Measurements from ENCODE around the gene ACAP2. TPM values are rescaled to one million over a fixed set of nuclear protein-coding genes. Genes with fewer than 3 reads are reported as not detected.

Gene ACAP2
- total RNA-seq, 2 experiments from 2014 or later, result 54.6 to 55.7 TPM

DNA sequence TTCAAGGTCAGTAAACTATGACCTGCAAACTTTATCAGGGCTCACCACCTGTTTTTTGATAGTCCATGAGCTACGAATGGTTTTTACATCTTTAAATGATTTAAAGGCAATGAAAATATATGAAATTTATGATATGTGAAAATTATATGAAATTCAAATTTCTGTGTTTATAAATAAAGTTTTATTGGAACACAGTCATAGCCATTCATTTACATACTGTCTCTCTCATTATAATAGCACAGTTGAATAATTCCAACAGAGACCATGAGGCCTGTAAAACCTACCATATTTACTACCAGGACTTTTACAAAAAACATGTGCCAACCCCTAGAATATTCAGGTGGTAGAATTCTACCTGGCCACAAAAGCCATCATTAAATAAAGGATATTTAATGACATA, 107.9 kb downstream of the ACAP2 start:
- no peak for ATAC-seq
- POLR2A ChIA-PET, result no interaction called here
- Mint-ChIP-seq H3K9me3 (no peaks in the 10 kb centered on the region), H3K36me3 (ENCODE audit: low read depth) (peaks cover 17% of the 10 kb centered on the region), H3K4me3 (no peak overlapping the region), H3K4me1 (ENCODE audit: low read depth) (peaks cover under 1% of the 10 kb centered on the region), H3K27ac (no peak overlapping the region), H3K27me3 (no peaks in the 10 kb centered on the region)
- TF ChIP-seq, protein P1, sequence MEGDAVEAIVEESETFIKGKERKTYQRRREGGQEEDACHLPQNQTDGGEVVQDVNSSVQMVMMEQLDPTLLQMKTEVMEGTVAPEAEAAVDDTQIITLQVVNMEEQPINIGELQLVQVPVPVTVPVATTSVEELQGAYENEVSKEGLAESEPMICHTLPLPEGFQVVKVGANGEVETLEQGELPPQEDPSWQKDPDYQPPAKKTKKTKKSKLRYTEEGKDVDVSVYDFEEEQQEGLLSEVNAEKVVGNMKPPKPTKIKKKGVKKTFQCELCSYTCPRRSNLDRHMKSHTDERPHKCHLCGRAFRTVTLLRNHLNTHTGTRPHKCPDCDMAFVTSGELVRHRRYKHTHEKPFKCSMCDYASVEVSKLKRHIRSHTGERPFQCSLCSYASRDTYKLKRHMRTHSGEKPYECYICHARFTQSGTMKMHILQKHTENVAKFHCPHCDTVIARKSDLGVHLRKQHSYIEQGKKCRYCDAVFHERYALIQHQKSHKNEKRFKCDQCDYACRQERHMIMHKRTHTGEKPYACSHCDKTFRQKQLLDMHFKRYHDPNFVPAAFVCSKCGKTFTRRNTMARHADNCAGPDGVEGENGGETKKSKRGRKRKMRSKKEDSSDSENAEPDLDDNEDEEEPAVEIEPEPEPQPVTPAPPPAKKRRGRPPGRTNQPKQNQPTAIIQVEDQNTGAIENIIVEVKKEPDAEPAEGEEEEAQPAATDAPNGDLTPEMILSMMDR (IDR thresholded peaks at IDR 0.05), result no peak
- no peak for DNase-seq
- intact Hi-C loops (cut with micrococcal nuclease), result no loop called here
- CTCF ChIA-PET, result interaction anchor here (0.6 kb wide), 1 partner anchor 1458 kb away, joined by 3 read pairs; no protein-coding TSS in a partner anchor

DNA sequence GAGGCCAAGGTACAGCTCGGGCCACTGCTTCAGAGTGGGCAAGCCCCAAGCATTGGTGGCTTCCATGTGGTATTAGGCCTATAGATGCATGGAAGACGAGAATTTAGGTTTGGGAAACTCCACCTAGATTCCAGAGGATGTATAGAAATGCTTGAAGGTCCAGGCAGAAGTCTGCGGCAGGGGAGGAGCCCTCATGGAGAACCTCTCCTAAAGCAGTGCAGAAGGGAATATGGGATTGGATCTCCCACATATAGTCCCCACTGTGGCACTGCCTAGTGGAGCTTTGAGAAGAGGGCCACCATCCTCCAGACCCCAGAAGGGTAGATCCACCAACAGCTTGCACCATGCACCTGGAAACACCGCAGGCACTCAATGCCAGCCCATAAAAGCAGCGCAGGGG, 123.8 kb downstream of the ACAP2 start:
- peaks cover 47% of the 10 kb centered on the region for H3K36me3 Mint-ChIP-seq (ENCODE audit: low read depth)
- DNase-seq (no peak), ATAC-seq (no peak)
- H3K9me3 Mint-ChIP-seq, result peaks cover 15% of the 10 kb centered on the region
- ChIA-PET POLR2A (no interaction called here), CTCF (no interaction called here)
- no peak overlapping the region for H3K27ac Mint-ChIP-seq
- TF ChIP-seq, protein P1 (IDR thresholded peaks at IDR 0.05), result no peak
- H3K4me3 Mint-ChIP-seq, result no peak overlapping the region
- peaks cover 13% of the 10 kb centered on the region for H3K4me1 Mint-ChIP-seq (ENCODE audit: low read depth)
- H3K27me3 Mint-ChIP-seq, result no peaks in the 10 kb centered on the region
- intact Hi-C loops (cut with micrococcal nuclease), result no loop called here

DNA sequence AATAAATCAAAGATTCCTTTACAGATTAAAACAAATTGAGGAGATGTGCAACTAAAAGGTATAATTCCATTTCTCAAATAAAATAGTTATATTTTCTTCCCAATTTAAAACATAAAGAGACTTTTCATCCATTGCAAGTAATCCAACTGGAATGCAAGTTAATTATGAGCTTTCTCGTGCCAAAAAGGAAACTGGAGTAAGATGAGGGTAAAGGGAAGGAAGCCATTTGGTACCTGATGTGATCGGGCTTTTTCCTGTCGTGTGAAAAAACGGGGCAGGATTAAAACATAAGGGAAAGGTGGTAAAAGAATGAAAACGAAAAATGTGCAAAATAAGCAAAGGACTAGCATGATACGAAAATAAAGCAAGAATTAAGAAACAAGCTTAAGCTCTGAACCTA, 130.1 kb downstream of the ACAP2 start:
- no peak for DNase-seq
- intact Hi-C loops (cut with micrococcal nuclease), result no loop called here
- H3K4me3 Mint-ChIP-seq, result no peak overlapping the region
- ATAC-seq, result no peak
- H3K27ac Mint-ChIP-seq, result no peak overlapping the region
- ChIA-PET CTCF (interaction anchor here (1.2 kb wide), 1 partner anchor 41 kb away, joined by 5 read pairs; the partner anchor contains the start of gene XXYLT1), POLR2A (no interaction called here)
- no peaks in the 10 kb centered on the region for H3K9me3 Mint-ChIP-seq
- TF ChIP-seq, protein P1 (IDR thresholded peaks at IDR 0.05), result no peak
- H3K27me3 Mint-ChIP-seq, result no peaks in the 10 kb centered on the region
- H3K4me1 Mint-ChIP-seq (ENCODE audit: low read depth), result peaks cover 6% of the 10 kb centered on the region
- peaks cover 2% of the 10 kb centered on the region for H3K36me3 Mint-ChIP-seq (ENCODE audit: low read depth)

GRCh38 chr3:195307711-195308110, 135.1 kb downstream of the ACAP2 start:
- no peaks in the 10 kb centered on the region for H3K9me3 Mint-ChIP-seq
- CTCF ChIA-PET, result interaction anchor here (1.1 kb wide), 1 partner anchor 37 kb away, joined by 3 read pairs; the partner anchor contains the start of gene XXYLT1
- TF ChIP-seq, protein P1 (IDR thresholded peaks at IDR 0.05), result no peak
- no peaks in the 10 kb centered on the region for H3K27me3 Mint-ChIP-seq
- H3K4me3 Mint-ChIP-seq, result no peak overlapping the region
- ATAC-seq (no peak), DNase-seq (no peak)
- peaks cover 3% of the 10 kb centered on the region for H3K4me1 Mint-ChIP-seq (ENCODE audit: low read depth)
- H3K27ac Mint-ChIP-seq, result no peak overlapping the region
- POLR2A ChIA-PET, result no interaction called here
- peaks cover 6% of the 10 kb centered on the region for H3K36me3 Mint-ChIP-seq (ENCODE audit: low read depth)
- intact Hi-C loops (cut with micrococcal nuclease), result no loop called here

DNA sequence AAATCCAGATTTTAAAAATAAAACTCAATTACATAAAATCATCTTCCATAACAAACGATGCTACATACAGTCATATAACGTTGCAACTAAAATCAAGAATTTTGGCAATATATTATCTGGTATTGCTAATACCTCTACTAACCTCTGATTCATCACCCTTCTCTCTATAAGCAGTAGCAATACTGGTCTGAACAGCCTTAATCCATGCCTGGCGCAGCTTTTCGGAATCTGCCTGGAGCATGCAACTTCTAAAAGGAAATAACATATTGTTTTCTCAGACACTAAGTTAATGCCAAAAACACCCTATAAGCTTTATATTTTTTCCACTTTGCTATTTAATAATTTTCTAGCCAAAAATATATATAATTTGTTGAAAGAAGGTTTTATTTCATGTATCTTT, 136.5 kb downstream of the ACAP2 start:
- Mint-ChIP-seq H3K27ac (no peak overlapping the region), H3K4me1 (ENCODE audit: low read depth) (peaks cover 3% of the 10 kb centered on the region), H3K36me3 (ENCODE audit: low read depth) (peaks cover 10% of the 10 kb centered on the region), H3K4me3 (no peak overlapping the region), H3K27me3 (no peaks in the 10 kb centered on the region), H3K9me3 (no peaks in the 10 kb centered on the region)
- POLR2A ChIA-PET, result no interaction called here
- ATAC-seq, result no peak
- TF ChIP-seq, protein P1 (IDR thresholded peaks at IDR 0.05), result no peak
- intact Hi-C loops (cut with micrococcal nuclease), result no loop called here
- no peak for DNase-seq
- CTCF ChIA-PET, result interaction anchor here (1.5 to 1.6 kb wide), 2 partner anchors 36 to 216 kb away, joined by 3 to 7 read pairs; partner anchors contain the start of gene XXYLT1

Measured in activated CD8-positive, alpha-beta T cell treated with anti-CD3 and anti-CD28 coated beads for 36 hours (primary cell).